ENCODE results near the gene YIPF5.

The YIPF5 gene

GRCh38 chr5:144143625-144144024, 26.8 kb downstream of the YIPF5 start:
- no peak for TF ChIP-seq CTCF (IDR thresholded peaks at IDR 0.05; ENCODE audit: low read depth, low read length)
- DNase-seq (ENCODE audit: low read depth in 2 of 2): no peak
- no peak overlapping the region for H3K4me3 ChIP-seq (replicated peaks in 1 of 2; ENCODE audit: low read depth in 2 of 2, low read length in 2 of 2)

GRCh38 chr5:144142824-144143162, 27.7 kb downstream of the YIPF5 start:
- TF ChIP-seq CTCF (IDR thresholded peaks at IDR 0.05; ENCODE audit: low read depth, low read length): no peak
- H3K4me3 ChIP-seq (replicated peaks in 1 of 2; ENCODE audit: low read depth in 2 of 2, low read length in 2 of 2): no peak overlapping the region
- no peak for DNase-seq (ENCODE audit: low read depth in 2 of 2)

GRCh38 chr5:144142139-144142823, 28.2 kb downstream of the YIPF5 start:
- no peak overlapping the region for H3K4me3 ChIP-seq (replicated peaks in 1 of 2; ENCODE audit: low read depth in 2 of 2, low read length in 2 of 2)
- TF ChIP-seq CTCF (IDR thresholded peaks at IDR 0.05; ENCODE audit: low read depth, low read length): peak; percentile 66
- peak; percentile 70 for DNase-seq (ENCODE audit: low read depth in 2 of 2)

GRCh38 chr5:144141585-144141984, 28.9 kb downstream of the YIPF5 start:
- no peak for TF ChIP-seq CTCF (IDR thresholded peaks at IDR 0.05; ENCODE audit: low read depth, low read length)
- no peak overlapping the region for H3K4me3 ChIP-seq (replicated peaks in 1 of 2; ENCODE audit: low read depth in 2 of 2, low read length in 2 of 2)
- DNase-seq (ENCODE audit: low read depth in 2 of 2): no peak

GRCh38 chr5:144139586-144139985, 30.9 kb downstream of the YIPF5 start:
- peak; percentile 25 for TF ChIP-seq CTCF (IDR thresholded peaks at IDR 0.05; ENCODE audit: low read depth, low read length)
- peak; percentile 44 to 53 for DNase-seq (ENCODE audit: low read depth in 2 of 2)
- H3K4me3 ChIP-seq (replicated peaks in 1 of 2; ENCODE audit: low read depth in 2 of 2, low read length in 2 of 2): no peak overlapping the region

- H3K4me3 ChIP-seq (replicated peaks in 1 of 2; ENCODE audit: low read depth in 2 of 2, low read length in 2 of 2): no peak overlapping the region
- no peak for DNase-seq (ENCODE audit: low read depth in 2 of 2)
- no peak for TF ChIP-seq CTCF (IDR thresholded peaks at IDR 0.05; ENCODE audit: low read depth, low read length)
Measured at GRCh38 chr5:144135113-144135762, 35.2 kb downstream of the YIPF5 start.

Data from cardiac fibroblast (primary cell).